GM13977 (cell line): ENCODE results near the gene LRRC61.

Experiments
- DNase-seq: peaks from one replicate; pipeline ENCODE4 v3.0.0; 2012; ENCODE audit warnings: low spot score
- in situ Hi-C: fragments of 300-500 bp; cut with MboI; formaldehyde crosslinking; loops from one replicate; pipeline ENCODE4 v1.12.0; 2022; ENCODE audit warnings: low sequenced_read_pairs, low pct_unique_long_range_greater_than_20kb, mixed read lengths, inconsistent platforms; ENCODE audit not compliant: unreplicated experiment
- TF ChIP-seq, protein P1 (sequence below): IDR thresholded peaks from 2 replicates; pipeline ENCODE4 v1.5.1; 2012; ENCODE audit warnings: mild to moderate bottlenecking, control low read depth; ENCODE audit not compliant: insufficient read depth; ENCODE audit errors: extremely low read depth, missing control alignments

LRRC61 gene

DNA sequence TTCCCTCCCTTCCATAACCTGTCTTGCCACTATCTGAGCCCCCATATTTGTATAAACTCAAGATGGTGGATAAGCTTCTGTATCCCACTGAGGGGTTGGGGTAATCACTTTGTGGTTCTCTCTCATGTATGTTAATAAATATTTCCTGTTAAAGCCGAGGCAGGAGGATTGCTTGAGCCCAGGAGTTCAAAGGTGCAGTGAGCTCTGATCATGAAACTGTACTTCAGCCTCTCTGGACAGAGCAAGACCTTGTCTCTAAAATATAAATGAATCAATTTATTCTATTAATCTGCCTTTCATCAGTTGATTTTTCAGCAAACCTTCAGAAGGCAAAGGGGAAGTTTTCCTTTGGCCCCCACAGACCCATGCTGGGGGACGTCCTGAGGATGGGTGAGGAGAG is 20.1 kb downstream of the LRRC61 start:
- no peak for DNase-seq
- in situ Hi-C loops, result no loop called here
- TF ChIP-seq, protein P1, sequence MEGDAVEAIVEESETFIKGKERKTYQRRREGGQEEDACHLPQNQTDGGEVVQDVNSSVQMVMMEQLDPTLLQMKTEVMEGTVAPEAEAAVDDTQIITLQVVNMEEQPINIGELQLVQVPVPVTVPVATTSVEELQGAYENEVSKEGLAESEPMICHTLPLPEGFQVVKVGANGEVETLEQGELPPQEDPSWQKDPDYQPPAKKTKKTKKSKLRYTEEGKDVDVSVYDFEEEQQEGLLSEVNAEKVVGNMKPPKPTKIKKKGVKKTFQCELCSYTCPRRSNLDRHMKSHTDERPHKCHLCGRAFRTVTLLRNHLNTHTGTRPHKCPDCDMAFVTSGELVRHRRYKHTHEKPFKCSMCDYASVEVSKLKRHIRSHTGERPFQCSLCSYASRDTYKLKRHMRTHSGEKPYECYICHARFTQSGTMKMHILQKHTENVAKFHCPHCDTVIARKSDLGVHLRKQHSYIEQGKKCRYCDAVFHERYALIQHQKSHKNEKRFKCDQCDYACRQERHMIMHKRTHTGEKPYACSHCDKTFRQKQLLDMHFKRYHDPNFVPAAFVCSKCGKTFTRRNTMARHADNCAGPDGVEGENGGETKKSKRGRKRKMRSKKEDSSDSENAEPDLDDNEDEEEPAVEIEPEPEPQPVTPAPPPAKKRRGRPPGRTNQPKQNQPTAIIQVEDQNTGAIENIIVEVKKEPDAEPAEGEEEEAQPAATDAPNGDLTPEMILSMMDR, result no peak

DNA sequence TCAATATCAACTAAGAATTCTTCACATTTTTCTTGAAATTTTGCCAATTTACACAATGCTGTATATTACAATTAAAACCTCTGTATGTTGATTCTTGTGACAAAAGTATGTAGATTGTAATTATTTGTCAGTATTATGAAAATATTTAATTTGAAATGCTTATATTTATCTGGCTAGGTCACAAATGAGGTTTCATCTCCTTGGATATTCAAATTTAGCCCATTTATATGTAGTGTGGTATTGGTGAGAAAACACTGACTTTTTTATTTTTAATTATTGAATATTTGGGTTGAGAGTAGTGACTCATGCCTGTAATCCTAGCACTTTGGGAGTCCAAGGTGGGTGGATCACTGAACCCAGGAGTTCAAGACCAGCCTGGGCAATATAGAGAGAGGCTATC is 21.1 kb downstream of the LRRC61 start:
- in situ Hi-C loops, result no loop called here
- TF ChIP-seq, protein P1, result no peak
- DNase-seq, result no peak

DNA sequence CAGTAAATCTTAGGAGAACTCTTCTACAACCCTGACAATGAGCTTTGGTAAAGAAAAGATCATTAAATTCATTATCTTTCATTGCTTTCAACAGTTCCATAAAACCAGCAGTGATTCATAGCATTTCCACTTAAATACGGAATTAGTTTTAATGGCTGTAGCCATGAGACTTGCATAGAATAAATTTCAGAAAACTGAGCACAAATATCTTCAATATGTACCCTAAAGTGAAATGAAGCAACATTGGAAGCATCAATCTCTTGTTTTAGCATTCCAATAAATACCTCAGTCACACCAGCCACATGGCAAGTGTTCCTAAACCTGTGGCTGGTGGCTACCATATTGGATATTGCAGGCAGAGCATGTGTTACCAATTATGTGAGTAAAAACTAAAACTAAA is 21.9 kb downstream of the LRRC61 start:
- in situ Hi-C loops, result no loop called here
- TF ChIP-seq, protein P1, result no peak

DNA sequence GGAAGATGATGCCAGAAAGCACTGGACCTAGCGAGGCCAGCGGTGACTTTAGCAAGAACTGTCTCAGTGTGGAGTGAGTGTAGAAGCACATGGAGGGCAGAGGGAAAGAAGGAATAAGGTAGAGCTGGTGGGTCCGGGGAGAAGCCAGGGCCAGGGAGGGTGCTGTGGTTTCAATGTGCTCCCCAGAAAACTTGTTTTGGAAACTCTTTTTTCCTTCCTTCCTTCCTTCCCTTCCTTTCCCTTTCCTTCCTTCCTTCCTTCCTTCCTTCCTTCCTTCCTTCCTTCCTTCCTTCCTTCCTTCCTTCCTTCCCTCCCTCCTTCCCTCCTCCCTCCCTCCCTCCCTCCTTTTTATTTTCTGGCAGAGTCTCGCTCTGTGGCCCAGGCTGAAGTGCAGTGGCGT is 23.8 kb downstream of the LRRC61 start:
- in situ Hi-C loops, result no loop called here
- no peak for DNase-seq
- TF ChIP-seq, protein P1, result no peak

More for the DNA sequence above, 21.9 kb downstream of the LRRC61 start:
- no peak for DNase-seq

DNA sequence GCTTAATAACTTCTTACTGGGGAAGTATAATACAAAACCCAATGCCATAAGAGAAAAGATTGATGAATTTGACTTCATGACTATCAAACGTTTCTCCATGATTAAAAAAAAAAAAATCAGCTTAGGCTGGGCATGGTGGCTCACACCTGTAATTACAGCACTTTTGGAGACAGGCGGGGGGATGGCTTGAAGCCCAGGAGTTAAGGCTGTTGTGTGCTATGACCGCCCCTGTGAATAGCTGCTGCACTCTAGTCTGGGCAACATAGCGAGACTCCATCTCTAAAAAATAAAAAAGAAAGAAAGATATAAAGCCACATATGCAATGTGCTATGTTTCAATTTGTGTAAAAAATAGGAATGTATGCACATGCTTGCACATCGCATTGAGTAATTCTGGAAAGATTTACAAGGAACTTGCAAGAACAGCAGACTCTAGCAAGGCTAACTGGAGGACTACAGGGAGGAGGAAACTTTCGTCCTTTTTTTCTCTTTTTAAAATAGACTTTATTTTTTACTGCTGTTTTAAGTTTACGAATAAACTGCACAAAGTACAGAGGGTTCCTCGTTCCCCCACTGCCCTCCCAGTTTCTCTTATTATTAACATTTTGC is 28.5 kb downstream of the LRRC61 start:
- in situ Hi-C loops, result no loop called here
- TF ChIP-seq, protein P1, result no peak
- no peak for DNase-seq

DNA sequence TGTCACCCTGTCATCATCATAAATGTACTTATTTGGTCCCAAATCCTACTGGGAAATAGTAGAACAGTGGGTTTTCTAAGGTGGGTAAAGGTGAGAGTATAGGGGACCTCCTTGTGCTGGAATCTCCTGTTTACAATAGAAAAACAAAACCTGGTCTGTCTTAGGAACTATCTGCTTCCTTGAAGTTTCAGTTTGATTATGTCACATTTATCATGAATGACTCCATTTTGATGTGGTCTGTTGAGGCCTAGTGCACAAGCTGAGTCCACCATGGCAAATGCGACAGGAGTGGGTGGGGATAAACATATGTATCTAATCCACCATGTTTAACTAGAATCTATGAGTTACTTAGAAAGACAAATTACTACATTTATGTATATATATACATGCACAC is 32.5 kb downstream of the LRRC61 start:
- in situ Hi-C loops, result no loop called here
- TF ChIP-seq, protein P1, result no peak
- no peak for DNase-seq
